GM23338 (cell line): ENCODE data around the gene NOX5. TPM values are rescaled to one million over a fixed set of nuclear protein-coding genes. Genes with fewer than 3 reads are reported as not detected.

ENCODE experiments used
- ATAC-seq: fragments of 200-7000 bp; cut with Tn5 transposase; 3 replicates; pipeline ENCODE4 v1.9.1; 2020
- DNase-seq: peaks from one replicate; pipeline ENCODE4 v3.0.0-alpha.2; 2015; ENCODE audit warnings: low spot score
- H2AFZ ChIP-seq: fragments of 200-600 bp; sonication (generic); 2 replicates; pipeline ENCODE4 v1.8.0; 2016; ENCODE audit warnings: antibody characterized with exemption, mild to moderate bottlenecking, moderate library complexity
- H3F3A ChIP-seq: fragments of 200-600 bp; sonication (generic); replicated peaks from 2 replicates; pipeline ENCODE4 v1.8.0; 2017; ENCODE audit warnings: antibody characterized with exemption, mixed run types, low read depth
- H3K27ac ChIP-seq: fragments of 200-600 bp; sonication (generic); 2 replicates; pipeline ENCODE4 v1.6.1; 2016; ENCODE audit warnings: low read depth
- H3K27me3 ChIP-seq: fragments of 200-600 bp; sonication (generic); 2 replicates; pipeline ENCODE4 v1.8.0; 2016; ENCODE audit warnings: mild to moderate bottlenecking, mixed run types, moderate library complexity; ENCODE audit not compliant: insufficient read depth
- H3K36me3 ChIP-seq: fragments of 200-600 bp; sonication (generic); 2 replicates; pipeline ENCODE4 v1.8.0; 2016; ENCODE audit warnings: mild to moderate bottlenecking; ENCODE audit not compliant: insufficient read depth
- H3K4me1 ChIP-seq: fragments of 200-600 bp; sonication (generic); 2 replicates; pipeline ENCODE4 v1.8.0; 2016; ENCODE audit warnings: mild to moderate bottlenecking, moderate library complexity; ENCODE audit not compliant: insufficient read depth
- H3K4me2 ChIP-seq: fragments of 200-600 bp; sonication (generic); 2 replicates; pipeline ENCODE4 v1.7.1; 2017; ENCODE audit warnings: mixed run types
- H3K4me3 ChIP-seq: fragments of 200-600 bp; sonication (generic); 2 replicates; pipeline ENCODE4 v1.6.1; 2016; ENCODE audit warnings: mixed run types
- H3K79me2 ChIP-seq: fragments of 200-600 bp; sonication (generic); replicated peaks from 2 replicates; pipeline ENCODE4 v1.8.0; 2017; ENCODE audit warnings: mild to moderate bottlenecking; ENCODE audit not compliant: insufficient read depth
- H3K9me2 ChIP-seq: fragments of 200-600 bp; sonication (generic); 2 replicates; pipeline ENCODE4 v1.8.0; 2017; ENCODE audit not compliant: insufficient read depth
- H4K20me1 ChIP-seq: fragments of 200-600 bp; sonication (generic); replicated peaks from 2 replicates; pipeline ENCODE4 v1.8.0; 2017; ENCODE audit warnings: mild to moderate bottlenecking; ENCODE audit not compliant: insufficient read depth
- H3K27ac Mint-ChIP-seq: 2 replicates; pipeline ENCODE4 v1.8.0; 2020; ENCODE audit warnings: inconsistent platforms, mild to moderate bottlenecking, moderate library complexity, mixed read lengths
- H3K27me3 Mint-ChIP-seq: 3 replicates; pipeline ENCODE4 v1.8.0; 2022; ENCODE audit warnings: low read depth, mild to moderate bottlenecking, moderate library complexity, mixed read lengths, inconsistent platforms; ENCODE audit not compliant: insufficient read depth, poor library complexity
- H3K36me3 Mint-ChIP-seq: 3 replicates; pipeline ENCODE4 v1.8.0; 2021; ENCODE audit warnings: low read depth, mild to moderate bottlenecking, inconsistent platforms, moderate library complexity, mixed read lengths
- H3K4me1 Mint-ChIP-seq: 3 replicates; pipeline ENCODE4 v1.8.0; 2020; ENCODE audit warnings: mild to moderate bottlenecking, inconsistent platforms, mixed read lengths
- H3K4me3 Mint-ChIP-seq: 3 replicates; pipeline ENCODE4 v1.8.0; 2021; ENCODE audit warnings: moderate library complexity, mild to moderate bottlenecking, inconsistent platforms, mixed read lengths
- H3K9me3 Mint-ChIP-seq: 3 replicates; pipeline ENCODE4 v1.8.0; 2020; ENCODE audit warnings: moderate library complexity, mild to moderate bottlenecking, inconsistent platforms, mixed read lengths
- CREB1 ChIP-seq: fragments of 250-450 bp; sonication (Bioruptor Pico); IDR thresholded peaks from 2 replicates; pipeline ENCODE4 v1.5.0; 2020; ENCODE audit warnings: low read depth, mild to moderate bottlenecking, moderate library complexity
- EZH2 ChIP-seq: fragments of 200-600 bp; sonication (generic); IDR thresholded peaks from one replicate; pipeline ENCODE4 v1.8.0; 2017; ENCODE audit warnings: antibody characterized with exemption, mild to moderate bottlenecking, low read depth; ENCODE audit not compliant: unreplicated experiment
- JUNB ChIP-seq: IDR thresholded peaks from one replicate; pipeline ENCODE4 v1.6.1; 2016; ENCODE audit warnings: antibody characterized with exemption; ENCODE audit not compliant: unreplicated experiment
- NANOG ChIP-seq: IDR thresholded peaks from 2 replicates; pipeline ENCODE4 v1.6.1; 2016; ENCODE audit warnings: antibody characterized with exemption, borderline replicate concordance
- POLR2AphosphoS5 ChIP-seq: IDR thresholded peaks from 2 replicates; pipeline ENCODE4 v1.6.1; 2016; ENCODE audit warnings: antibody characterized with exemption, low read depth
- STAT1 ChIP-seq: IDR thresholded peaks from one replicate; pipeline ENCODE4 v1.6.1; 2016; ENCODE audit warnings: antibody characterized with exemption; ENCODE audit not compliant: unreplicated experiment
- ZNF114 ChIP-seq: fragments of 250-450 bp; sonication (Bioruptor Pico); IDR thresholded peaks from 2 replicates; pipeline ENCODE4 v1.5.0; 2020; ENCODE audit warnings: mild to moderate bottlenecking, moderate library complexity
- ZNF331 ChIP-seq: fragments of 250-450 bp; sonication (Bioruptor Pico); IDR thresholded peaks from 2 replicates; pipeline ENCODE4 v1.5.0; 2020; ENCODE audit warnings: low read depth, mild to moderate bottlenecking, moderate library complexity
- polyA plus RNA-seq: library from polyadenylated mRNA; unstranded; fragments of >200 nt; fragmentation: Nextera tagmentation; extraction: Ambion mirVana; gene quantifications from 2 replicates; pipeline ENCODE4 v1.2.1, GENCODE V29; 2016
- total RNA-seq: library from RNA; depleted of rRNA; stranded (reverse); fragments of >200 nt; shearing (Covaris generic); gene quantifications from 2 replicates; pipeline ENCODE4 v1.2.3, GENCODE V29; 2014
- TF ChIP-seq, protein P1 (sequence below): IDR thresholded peaks from one replicate; pipeline ENCODE4 v1.6.1; 2018; ENCODE audit warnings: antibody characterized with exemption; ENCODE audit not compliant: unreplicated experiment
- TF ChIP-seq, protein P2 (sequence below): IDR thresholded peaks from 2 replicates; pipeline ENCODE4 v1.6.1; 2016; ENCODE audit warnings: antibody characterized with exemption
- TF ChIP-seq, protein P3 (sequence below), 2 experiments: fragments of 200-600 bp in 1 of 2; sonication (generic) in 1 of 2; conservative IDR thresholded peaks; 2 replicates each; pipeline versions ENCODE4 v1.5.1 to v1.6.1; 2016 to 2017; ENCODE audit warnings: antibody characterized with exemption in 2 of 2, low read depth in 2 of 2, mild to moderate bottlenecking in 2 of 2, moderate library complexity in 1 of 2

Gene NOX5
- total and polyA plus RNA-seq, 2 experiments from 2014 or later, result 0.03 TPM; not detected in 1

DNA sequence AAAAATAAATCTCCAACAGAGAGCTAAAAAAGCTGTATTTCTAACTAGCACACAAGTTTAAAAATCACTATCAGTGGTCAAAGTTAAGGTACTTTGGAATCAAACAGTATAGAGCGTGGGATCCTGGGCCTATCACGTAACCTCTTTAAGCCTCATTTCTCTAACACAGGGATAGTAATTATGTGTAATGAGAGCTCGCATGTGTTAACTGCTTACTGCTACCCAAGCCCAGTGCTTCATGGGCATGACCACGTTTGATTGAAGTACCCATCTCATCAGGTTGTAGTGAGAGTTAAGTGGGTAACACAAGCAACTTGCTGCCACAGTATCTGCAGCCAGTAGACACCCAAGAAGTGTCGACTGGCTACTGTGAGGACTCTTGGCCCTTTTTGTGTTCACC lies 28.2 kb upstream of the NOX5 start:
- DNase-seq, result no peak
- Histone ChIP-seq H3K79me2 (no peaks in the 10 kb centered on the region), H3K9me2 (no peaks in the 10 kb centered on the region), H3K4me1 (peaks cover 10% of the 10 kb centered on the region), H2AFZ (no peak overlapping the region), H3K4me2 (no peak overlapping the region), H3K4me3 (no peak overlapping the region), H3K27me3 (no peaks in the 10 kb centered on the region), H4K20me1 (no peaks in the 10 kb centered on the region), H3F3A (no peaks in the 10 kb centered on the region), H3K36me3 (no peaks in the 10 kb centered on the region; the same call in 1 of the 2 replicates), H3K27ac (no peak overlapping the region)
- no peak overlapping the region for H3K4me3 Mint-ChIP-seq
- peaks cover 19% of the 10 kb centered on the region for H3K36me3 Mint-ChIP-seq
- H3K27me3 Mint-ChIP-seq, result peaks cover 19% of the 10 kb centered on the region
- H3K9me3 Mint-ChIP-seq, result peaks cover 32% of the 10 kb centered on the region
- TF ChIP-seq STAT1 (no peak), ZNF331 (CRISPR knock-in tag) (no peak), NANOG (no peak), ZNF114 (CRISPR knock-in tag) (no peak), POLR2AphosphoS5 (no peak)
- TF ChIP-seq, protein P1, sequence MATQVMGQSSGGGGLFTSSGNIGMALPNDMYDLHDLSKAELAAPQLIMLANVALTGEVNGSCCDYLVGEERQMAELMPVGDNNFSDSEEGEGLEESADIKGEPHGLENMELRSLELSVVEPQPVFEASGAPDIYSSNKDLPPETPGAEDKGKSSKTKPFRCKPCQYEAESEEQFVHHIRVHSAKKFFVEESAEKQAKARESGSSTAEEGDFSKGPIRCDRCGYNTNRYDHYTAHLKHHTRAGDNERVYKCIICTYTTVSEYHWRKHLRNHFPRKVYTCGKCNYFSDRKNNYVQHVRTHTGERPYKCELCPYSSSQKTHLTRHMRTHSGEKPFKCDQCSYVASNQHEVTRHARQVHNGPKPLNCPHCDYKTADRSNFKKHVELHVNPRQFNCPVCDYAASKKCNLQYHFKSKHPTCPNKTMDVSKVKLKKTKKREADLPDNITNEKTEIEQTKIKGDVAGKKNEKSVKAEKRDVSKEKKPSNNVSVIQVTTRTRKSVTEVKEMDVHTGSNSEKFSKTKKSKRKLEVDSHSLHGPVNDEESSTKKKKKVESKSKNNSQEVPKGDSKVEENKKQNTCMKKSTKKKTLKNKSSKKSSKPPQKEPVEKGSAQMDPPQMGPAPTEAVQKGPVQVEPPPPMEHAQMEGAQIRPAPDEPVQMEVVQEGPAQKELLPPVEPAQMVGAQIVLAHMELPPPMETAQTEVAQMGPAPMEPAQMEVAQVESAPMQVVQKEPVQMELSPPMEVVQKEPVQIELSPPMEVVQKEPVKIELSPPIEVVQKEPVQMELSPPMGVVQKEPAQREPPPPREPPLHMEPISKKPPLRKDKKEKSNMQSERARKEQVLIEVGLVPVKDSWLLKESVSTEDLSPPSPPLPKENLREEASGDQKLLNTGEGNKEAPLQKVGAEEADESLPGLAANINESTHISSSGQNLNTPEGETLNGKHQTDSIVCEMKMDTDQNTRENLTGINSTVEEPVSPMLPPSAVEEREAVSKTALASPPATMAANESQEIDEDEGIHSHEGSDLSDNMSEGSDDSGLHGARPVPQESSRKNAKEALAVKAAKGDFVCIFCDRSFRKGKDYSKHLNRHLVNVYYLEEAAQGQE, result no peak
- no peak for ATAC-seq
- peaks cover 15% of the 10 kb centered on the region for H3K4me1 Mint-ChIP-seq
- H3K27ac Mint-ChIP-seq, result no peak overlapping the region

DNA sequence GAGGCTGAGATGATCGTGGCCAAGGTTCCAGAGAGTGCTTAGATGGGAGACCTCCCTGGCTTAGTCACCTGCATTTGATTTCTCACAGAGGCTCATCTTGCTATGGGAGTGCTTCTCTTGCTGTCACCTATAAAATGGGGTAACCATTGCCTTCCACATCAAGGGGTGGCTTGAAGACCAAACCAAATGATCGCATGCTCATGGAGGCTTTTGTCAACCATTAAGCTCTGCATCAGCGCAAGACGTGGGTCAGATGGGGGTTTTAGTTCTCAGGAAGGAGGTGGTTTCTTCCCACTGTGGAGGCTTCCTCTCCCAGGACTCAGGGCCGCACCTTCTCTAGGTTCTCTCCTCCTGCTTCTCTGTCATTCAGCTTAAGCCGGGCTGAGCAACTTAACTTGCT lies 27.4 kb upstream of the NOX5 start:
- H3K27me3 Mint-ChIP-seq, result peaks cover 22% of the 10 kb centered on the region
- Histone ChIP-seq H3K27ac (no peak overlapping the region), H3K36me3 (no peaks in the 10 kb centered on the region), H3K79me2 (no peaks in the 10 kb centered on the region), H3K9me2 (no peaks in the 10 kb centered on the region), H3K4me2 (no peak overlapping the region), H4K20me1 (no peaks in the 10 kb centered on the region), H3K4me1 (peaks cover 10% of the 10 kb centered on the region), H3K27me3 (no peaks in the 10 kb centered on the region), H2AFZ (no peak overlapping the region), H3F3A (no peaks in the 10 kb centered on the region), H3K4me3 (no peak overlapping the region)
- H3K9me3 Mint-ChIP-seq, result peaks cover 29% of the 10 kb centered on the region
- DNase-seq (no peak), ATAC-seq (no peak)
- H3K36me3 Mint-ChIP-seq, result peaks cover 19% of the 10 kb centered on the region
- no peak overlapping the region for H3K27ac Mint-ChIP-seq
- no peak overlapping the region for H3K4me3 Mint-ChIP-seq
- peaks cover 15% of the 10 kb centered on the region for H3K4me1 Mint-ChIP-seq
- TF ChIP-seq, protein P2, sequence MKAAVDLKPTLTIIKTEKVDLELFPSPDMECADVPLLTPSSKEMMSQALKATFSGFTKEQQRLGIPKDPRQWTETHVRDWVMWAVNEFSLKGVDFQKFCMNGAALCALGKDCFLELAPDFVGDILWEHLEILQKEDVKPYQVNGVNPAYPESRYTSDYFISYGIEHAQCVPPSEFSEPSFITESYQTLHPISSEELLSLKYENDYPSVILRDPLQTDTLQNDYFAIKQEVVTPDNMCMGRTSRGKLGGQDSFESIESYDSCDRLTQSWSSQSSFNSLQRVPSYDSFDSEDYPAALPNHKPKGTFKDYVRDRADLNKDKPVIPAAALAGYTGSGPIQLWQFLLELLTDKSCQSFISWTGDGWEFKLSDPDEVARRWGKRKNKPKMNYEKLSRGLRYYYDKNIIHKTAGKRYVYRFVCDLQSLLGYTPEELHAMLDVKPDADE, result no peak
- TF ChIP-seq JUNB (no peak), CREB1 (CRISPR knock-in tag) (no peak), EZH2 (no peak), ZNF114 (CRISPR knock-in tag) (no peak), POLR2AphosphoS5 (no peak), NANOG (no peak), STAT1 (no peak)
- TF ChIP-seq, protein P3, sequence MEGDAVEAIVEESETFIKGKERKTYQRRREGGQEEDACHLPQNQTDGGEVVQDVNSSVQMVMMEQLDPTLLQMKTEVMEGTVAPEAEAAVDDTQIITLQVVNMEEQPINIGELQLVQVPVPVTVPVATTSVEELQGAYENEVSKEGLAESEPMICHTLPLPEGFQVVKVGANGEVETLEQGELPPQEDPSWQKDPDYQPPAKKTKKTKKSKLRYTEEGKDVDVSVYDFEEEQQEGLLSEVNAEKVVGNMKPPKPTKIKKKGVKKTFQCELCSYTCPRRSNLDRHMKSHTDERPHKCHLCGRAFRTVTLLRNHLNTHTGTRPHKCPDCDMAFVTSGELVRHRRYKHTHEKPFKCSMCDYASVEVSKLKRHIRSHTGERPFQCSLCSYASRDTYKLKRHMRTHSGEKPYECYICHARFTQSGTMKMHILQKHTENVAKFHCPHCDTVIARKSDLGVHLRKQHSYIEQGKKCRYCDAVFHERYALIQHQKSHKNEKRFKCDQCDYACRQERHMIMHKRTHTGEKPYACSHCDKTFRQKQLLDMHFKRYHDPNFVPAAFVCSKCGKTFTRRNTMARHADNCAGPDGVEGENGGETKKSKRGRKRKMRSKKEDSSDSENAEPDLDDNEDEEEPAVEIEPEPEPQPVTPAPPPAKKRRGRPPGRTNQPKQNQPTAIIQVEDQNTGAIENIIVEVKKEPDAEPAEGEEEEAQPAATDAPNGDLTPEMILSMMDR (conservative IDR thresholded peaks at IDR 0.05; ENCODE audit: low read depth in 2 of 2), result no peak
